KG1 (cell line): ENCODE measurements around the gene NDUFB10.
A peak's percentile ranks its signal among the peaks of the same experiment; 100 is the strongest.
"Not testable (repeated sequence)": the region's sequence is repeated elsewhere in the genome, so short reads cannot be mapped to it uniquely, and the experiment has no call there.

Experiments
- DNase-seq: peaks from one replicate; lab custom pipeline; 2025; lab: John Stamatoyannopoulos, UW

Gene NDUFB10

DNA sequence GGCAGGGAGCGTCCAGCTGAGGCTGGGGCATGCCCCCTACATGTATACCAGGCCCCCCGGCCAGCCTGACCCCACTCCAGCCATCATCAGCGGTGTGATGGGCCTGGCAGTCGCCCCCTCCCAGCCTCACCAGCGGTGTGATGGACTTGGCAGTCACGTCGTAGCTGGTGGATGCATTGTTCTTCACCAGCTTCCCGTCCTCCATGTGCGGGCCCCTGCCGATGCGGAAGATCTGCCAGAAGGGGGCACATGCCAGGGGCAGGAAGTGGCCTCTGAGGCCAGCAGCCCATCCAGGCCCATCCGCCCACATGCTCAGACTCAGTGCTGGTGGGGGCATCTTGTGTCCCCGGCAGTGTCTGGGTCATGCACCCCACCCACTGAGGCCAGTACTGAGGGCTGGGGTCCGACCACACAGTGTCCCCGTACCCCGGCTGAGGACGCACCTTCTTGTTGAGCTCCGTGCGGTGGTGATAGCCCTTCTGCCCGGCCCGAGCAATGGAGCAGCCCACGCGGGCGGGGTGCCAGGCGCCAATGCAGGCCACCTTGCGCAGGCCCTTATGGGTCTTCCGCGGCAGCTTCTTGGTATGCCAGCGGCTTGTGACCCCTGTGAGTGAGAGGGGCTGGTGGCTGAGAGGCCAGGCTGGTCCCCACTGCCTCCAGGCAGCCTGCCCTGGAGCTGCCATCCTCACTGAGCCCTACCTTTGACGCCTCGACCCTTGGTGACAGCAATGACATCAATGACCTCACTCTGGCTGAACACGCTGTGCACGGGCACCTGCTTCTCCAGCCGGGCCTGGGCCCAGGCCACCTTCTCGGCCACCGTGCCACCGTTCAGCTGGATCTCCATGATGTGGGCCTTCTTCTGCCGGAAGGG lies 12.6 kb upstream of the NDUFB10 start:
- no peak for DNase-seq

DNA sequence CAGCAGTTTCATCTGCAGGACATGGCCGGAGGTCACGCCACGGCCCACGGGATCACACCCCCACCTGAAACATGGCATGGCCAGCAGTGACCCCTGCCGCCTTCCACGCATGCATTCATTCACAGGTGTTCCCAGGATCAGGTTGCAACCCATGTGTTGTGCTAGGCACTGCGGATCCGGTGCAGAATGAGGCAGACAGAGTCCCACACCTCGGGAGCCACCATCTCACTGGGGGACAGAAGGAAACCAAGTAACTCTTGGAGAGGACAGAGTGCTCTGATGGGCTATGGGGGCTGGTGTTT lies 12.0 kb upstream of the NDUFB10 start:
- DNase-seq = no peak

DNA sequence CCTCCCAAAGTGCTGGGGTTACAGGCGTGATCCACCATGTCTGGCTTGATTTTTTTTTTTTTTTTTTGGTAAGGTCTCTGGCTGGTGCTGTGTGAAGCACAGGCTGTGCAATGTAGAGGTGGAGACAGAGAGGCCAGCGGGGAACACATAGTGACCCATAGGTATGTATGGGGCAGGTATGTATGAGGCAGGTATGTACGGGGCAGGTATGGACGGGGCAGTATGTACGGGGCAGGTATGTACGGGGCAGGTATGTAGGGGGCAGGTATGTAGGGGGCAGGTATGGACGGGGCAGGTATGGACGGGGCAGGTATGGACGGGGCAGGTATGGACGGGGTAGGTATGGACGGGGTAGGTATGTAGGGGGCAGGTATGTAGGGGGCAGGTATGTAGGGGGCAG lies 9.8 kb upstream of the NDUFB10 start:
- DNase-seq = no peak

DNA sequence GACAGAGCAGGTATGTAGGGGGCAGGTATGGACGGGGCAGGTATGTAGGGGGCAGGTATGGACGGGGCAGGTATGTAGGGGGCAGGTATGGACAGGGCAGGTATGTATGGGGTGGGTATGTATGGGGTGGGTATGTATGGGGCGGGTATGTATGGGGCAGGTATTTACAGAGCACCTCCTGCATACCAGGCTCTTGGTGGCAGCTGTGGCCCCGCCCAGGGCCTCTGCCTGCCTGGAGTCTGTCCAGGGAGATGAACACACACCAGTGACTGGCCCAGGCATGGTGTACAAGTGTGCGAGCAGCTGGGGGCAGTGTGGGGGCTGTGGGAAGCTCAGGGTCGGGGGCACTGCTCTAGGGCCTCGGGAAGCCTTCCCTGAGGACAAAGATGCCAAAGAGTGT lies 9.3 kb upstream of the NDUFB10 start:
- DNase-seq = no peak

DNA sequence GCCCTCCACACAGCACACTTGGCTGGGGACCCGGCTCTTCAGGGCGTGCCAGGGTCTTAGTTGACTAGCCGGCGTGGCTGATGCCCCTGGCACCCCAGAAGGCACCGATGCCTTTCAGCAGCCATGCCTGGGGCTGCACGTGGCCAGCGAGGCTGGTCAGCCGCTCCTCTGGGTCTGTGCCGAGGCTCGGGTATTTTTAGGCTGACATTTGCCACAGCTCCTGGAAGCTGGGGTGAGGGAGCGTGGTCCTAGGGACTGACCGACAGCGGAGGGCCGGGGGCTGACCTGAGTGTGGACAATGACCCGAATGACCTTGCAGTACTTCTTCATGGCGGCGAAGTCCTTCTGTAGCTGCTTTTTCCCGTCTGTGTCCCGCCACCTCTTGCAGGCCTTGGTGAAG lies 8.8 kb upstream of the NDUFB10 start:
- no peak for DNase-seq

DNA sequence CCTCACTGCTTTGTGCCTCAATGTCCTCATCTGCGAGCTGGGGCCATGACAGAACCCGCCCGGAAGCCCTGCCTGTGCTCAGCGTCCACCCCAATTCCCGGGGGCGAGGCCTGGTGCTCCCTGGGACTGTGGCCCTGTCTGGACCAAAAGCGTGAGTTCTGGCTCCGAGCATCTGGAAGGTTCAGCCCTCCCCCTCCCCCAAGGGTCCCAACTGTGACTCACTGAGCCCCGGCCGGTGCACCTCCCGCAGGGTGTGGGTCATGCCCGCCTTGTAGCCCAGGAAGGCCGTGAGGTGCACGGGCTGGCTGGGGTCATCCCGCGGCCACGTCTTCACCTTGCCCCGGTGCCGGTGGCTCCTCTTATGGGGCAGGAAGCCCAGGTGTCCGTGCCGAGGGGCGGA lies 5.6 kb upstream of the NDUFB10 start:
- DNase-seq = no peak

DNA sequence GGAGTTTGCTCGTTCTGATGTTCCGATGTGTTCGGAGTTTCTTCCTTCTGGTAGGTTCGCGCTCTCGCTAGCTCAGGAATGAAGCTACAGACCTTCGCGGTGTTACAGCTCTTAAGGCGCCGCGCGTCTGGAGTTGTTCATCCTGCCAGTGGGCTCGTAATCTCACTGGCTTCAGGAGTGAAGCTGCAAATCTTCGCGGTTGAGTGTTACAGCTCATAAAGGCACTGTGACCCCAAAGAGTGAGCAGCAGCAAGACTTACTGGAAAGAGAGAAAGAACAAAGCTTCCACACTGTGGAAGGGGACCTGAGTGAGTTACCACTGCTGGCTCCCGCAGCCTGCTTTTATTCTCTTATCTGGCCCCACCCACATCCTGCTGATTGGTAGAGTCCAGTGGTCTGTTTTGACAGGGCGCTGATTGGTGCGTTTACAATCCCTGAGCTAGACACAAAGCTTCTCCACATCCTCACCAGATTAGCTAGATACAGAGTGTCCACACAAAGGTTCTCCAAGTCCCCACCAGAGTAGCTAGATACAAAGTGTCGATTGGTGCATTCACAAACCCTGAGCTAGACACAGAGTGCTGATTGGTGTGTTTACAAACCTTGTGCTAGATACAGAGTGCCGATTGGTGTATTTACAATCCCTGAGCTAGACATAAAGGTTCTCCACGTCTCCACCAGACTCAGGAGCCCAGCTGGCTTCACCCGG lies 1.8 kb upstream of the NDUFB10 start:
- DNase-seq = not testable (repeated sequence)

DNA sequence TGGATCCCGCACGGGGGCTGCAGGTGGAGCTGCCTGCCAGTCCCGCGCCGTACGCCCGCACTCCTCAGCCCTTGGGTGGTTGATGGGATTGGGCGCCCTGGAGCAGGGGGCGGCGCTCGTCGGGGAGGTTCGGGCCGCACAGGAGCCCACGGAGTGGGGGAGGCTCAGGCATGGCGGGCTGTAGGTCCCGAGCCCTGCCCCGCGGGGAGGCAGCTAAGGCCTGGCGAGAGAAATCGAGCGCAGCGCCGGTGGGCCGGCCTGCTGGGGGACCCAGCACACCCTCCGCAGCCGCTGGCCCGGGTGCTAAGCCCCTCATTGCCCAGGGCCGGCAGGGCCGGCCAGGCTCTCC lies 1.2 kb upstream of the NDUFB10 start:
- DNase-seq = not testable (repeated sequence)

DNA sequence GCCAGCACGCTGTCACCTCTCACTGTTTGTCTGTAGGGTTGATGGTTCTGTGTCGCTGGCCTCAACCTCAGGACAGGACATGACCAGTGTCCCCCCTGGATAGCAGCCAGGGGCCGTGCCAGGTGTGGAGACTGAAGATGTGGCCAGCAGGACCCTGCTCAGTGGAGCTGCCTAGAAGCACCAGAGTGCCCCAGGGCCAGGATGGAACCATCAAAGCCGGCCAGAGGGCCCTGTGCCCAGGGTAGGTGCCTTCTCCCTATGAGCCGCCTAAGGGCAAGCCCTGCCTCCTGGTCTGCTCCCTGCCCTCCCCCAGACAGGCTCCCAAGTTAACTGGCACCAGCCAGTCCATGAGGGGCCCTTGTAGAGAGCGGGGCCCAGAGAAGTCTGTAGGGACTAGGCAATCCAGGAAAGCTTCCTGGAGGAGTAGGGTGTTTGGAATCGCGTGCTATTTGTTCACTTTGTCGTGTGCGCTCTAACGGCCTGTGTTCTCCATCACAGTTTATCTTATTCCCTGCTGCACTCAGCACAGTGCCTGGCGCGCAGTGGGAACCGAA lies 546 bp upstream of the NDUFB10 start:
- no peak for DNase-seq

DNA sequence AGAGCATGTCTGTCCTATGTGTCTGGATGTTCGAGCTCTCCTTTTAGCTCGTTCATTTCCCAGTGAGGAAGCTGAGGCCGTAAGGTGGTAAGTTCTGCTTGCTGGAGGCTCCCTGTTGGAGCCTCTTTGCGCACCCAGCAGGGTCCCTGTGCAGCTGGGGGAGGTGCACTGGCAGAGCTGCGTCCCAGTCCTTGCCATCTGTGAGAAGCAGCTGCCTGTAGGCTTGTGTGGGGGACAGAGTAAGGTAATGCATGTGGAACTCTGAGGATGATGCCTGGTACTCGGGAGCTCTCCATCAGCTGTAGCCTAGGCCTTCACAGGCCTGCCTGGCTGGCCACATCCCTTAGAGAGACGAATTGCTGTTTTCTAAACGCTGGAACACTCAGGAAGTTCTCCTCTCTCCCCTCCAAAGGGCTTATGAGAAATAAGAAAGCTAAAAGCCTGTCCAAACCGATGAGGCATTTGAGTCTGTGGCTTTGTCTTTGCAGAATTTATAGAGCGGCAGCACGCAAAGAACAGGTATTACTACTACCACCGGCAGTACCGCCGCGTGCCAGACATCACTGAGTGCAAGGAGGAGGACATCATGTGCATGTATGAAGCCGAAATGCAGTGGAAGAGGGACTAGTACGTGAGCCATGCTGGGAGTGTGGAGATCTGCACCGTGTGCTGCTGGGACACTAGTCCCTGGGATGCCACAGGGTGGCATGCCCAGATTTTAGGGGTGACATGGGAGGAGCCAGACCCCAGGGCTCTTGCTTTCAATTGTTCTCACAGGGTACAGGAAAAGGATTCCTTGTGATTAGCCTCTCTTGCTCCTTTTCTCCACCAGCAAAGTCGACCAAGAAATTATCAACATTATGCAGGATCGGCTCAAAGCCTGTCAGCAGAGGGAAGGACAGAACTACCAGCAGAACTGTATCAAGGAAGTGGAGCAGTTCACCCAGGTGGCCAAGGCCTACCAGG lies 1.6 kb downstream of the NDUFB10 start:
- DNase-seq = no peak

DNA sequence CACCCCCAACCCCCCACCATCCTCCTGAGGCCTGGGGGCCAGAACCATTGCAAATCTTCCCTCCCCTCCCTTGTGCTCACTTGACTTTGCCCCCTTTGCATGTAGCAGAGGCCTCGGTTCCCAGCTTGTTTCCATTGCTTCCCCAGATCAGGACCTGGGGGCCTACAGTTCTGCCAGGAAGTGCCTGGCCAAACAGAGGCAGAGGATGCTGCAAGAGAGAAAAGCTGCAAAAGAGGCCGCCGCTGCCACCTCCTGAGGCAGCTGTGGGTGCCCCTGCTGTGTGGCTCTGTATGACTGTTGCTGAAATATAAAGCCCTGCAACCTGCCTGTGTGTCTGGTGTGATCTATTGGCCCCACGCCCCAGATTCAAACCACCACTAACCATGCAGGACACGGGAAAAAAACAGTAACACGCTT lies 2.3 kb downstream of the NDUFB10 start:
- no peak for DNase-seq

DNA sequence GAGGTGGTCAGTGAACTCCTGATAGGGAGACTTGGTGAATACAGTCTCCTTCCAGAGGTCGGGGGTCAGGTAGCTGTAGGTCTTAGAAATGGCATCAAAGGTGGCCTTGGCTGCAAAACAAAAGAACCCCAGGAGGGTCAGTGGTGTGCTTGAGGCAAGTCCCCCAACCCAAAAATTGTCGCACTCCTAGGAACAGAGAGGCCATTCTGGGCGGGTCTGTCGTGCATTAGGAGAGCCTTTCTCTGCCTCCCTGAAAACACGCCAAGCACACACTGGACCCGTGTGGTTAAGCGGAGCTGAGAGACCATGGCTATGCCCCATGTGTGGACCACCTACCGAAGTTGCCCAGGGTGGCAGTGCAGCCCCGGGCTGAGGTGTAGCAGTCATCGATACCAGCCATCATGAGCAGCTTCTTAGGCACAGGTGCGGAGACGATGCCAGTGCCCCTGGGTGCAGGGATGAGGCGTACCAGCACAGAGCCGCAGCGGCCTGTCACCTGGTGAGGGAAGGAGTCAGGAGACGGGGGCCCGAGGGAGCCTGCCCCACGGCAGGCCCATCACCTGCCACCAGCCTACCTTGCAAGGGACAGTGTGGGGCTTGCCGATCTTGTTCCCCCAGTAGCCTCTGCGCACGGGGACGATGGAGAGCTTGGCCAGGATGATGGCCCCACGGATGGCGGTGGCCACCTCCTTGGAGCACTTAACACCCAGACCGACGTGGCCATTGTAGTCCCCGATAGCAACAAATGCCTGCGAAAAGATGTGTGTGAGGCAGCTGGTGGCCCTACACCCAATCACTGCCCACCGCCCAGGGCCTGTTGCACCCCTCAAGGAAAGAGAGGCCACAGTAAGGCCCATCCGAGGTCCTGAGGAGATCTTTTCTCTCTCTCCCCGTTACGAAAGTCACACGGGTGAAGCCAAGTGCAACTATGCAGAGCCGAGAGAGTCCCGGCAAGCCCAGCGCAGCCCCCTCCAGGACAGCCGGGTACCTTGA lies 3.1 kb downstream of the NDUFB10 start:
- DNase-seq = not testable (repeated sequence)

DNA sequence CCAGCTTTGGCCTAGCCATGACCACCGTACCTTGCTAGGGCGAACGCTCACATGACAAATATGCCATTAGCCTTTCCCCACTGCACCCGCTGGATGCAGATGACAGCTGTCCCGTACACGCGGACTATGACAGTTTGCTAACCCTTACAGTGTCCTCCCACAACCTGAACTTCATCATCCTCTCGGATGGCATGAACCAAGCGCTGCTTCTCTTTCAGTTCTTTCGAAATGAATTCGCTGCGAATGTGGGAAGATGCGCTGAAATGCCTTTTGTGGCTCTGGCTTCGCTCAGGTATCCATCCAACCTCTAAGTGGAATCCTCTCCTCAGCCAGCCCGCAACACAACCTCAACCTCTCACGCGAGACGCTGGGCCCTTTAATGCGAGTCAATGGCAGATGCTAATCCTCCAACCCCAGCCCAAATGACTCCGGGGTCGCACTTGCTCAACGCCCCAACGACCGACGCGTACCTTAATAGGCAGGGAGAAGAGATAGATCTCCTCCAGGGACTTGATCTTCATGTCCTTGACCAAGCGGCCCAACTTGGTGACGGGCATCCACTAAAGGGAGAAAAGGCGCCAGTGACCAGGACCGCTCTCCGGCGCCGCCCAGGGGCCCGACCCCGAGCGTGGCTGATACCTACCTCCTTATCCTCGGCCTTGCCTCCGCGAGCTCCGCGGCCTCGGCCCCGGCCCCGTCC lies 4.6 kb downstream of the NDUFB10 start:
- DNase-seq = no peak

DNA sequence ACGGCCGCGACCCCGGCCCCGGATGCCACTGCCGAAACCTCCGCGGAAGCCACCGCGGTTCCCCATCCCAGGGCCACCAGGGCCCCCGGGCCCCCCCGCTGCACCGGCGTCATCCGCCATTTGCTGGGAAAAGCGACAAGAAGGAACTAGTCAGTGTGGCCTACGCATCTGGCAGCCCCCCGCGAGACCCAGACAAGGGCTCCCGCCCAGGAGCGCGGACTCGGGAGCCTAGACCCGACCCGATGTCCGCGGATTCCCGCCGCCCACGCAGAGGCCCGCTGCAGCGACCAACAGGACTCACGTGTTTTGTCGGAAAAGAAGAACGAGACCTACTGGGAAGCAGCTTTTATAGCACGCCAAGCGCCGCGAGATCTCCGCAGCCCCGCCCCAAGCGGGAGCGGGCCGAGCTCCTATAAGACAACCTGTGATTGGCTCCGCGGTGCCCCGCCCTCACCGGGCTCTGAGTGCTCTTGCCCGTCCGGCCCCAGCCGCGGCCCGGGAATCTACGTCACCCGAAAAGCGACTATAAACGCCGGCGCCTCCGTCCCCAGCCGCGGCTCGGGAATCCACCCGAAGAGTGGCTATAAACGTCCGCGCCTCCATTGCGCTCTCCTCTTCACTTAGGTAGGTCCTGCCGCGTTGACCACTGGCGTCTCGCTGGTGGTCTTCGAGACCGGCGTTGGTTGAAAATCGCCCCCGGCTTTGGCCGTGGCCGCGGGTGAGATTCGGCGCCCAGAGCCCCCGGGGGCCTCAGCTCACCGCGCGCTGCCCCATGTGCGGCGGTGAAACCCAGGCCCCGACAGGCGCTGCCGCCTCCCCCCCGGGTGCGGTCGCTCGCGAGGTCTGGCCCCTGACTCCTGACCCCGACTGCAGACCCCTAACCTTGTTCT lies 5.4 kb downstream of the NDUFB10 start, which contains the start of gene RPS2:
RPS2 (minus strand) TSS at position 321 of the 890 bp plus-strand sequence; CDS start at position 120, 201 bp downstream.
- peak; percentile 99 for DNase-seq

DNA sequence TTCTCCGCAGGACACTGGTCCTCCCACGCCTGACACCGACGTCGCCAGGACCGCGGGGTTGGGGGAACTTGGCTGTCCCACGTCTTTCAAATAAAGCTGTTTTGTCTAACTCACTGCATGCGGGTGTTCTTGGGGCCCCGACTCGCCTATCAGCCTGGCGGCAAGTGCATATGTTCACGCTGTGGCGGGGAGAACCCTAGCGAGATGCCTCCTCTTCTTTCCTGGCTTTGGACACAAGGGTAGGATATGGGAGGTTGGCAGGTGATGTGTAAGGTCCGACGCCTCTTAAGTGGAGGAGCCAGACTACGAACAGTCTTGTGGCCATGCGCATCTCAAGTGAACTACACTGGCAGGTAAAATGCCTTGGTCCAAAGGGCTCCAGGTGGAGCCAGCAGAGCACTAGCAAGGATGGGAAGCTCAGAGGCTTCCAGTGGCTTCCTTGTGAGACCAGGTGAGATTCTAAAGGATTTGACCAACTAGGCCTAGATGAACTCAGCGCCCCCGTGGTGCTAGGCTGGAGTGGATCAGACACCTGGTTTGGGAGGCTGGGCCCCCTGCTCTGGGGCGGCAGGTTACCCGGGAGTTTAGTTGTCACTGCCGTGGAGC lies 6.2 kb downstream of the NDUFB10 start:
- DNase-seq = no peak

DNA sequence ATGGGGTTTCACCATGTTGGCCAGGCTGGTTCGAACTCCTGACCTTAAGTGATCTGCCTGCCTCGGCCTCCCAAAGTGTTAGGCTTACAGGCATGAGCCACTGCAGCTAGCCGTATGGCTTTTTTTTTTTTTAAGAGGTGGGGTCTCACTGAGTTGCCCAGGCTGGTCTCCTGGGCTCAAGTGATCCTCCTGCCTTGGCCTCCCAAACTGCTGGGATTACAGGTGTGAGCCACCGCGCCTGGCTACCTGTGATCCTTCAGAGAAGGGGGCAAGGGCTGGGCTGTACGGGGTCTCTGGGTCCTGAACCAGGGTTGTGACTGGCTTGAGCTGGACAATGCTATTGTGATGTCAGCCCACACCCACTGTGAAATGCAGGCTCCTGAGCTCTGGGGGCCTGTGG lies 7.1 kb downstream of the NDUFB10 start, which contains the start of gene RNF151:
RNF151 (plus strand) TSS at position 397 of the 400 bp plus-strand sequence. CDS start 26 bp downstream, outside the sequence.
- no peak for DNase-seq

DNA sequence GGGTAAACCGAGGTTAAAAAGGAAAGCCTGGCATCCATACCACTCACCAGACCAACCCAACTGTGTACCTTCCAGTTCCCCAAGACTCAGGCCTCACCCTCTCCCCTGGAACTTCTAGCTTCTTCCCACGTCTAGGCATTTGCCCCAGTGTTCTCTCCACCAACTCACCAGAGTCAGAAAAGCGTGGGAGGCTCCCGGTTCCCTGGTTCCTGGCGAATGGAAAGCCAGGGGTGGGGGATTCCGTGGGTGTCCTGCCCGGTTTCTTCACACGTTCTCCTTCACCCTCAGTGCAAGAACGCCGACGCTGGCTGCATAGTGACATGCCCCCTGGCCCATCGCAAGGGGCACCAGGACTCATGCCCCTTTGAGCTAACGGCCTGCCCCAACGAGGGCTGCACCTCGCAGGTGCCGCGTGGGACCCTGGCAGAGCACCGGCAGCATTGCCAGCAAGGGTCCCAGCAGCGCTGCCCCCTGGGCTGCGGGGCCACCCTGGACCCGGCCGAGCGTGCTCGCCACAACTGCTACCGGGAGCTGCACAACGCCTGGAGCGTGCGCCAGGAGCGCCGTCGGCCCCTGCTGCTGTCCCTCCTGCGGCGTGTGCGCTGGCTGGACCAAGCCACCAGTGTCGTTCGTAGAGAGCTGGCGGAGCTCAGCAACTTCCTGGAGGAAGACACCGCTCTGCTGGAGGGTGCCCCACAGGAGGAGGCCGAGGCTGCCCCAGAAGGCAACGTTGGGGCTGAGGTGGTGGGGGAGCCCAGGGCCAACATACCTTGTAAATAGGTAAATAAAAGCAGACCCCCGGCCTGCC lies 9.0 kb downstream of the NDUFB10 start:
- no peak for DNase-seq
